NCI-H226 (cell line): ENCODE measurements around the gene LGALS3BP.

Source experiments
- DNase-seq: peaks from one replicate; pipeline ENCODE4 v3.0.0-alpha.2; 2015

LGALS3BP gene

GRCh38 chr17:79014158-79014758 lies 34.5 kb upstream of the LGALS3BP start:
- DNase-seq: no peak

- DNase-seq: no peak
Measured at GRCh38 chr17:79012563-79013134, 32.9 kb upstream of the LGALS3BP start.

- peak; percentile 57 for DNase-seq
Measured at GRCh38 chr17:79011451-79012147, 31.9 kb upstream of the LGALS3BP start.

GRCh38 chr17:79010304-79010646 lies 30.6 kb upstream of the LGALS3BP start:
- no peak for DNase-seq

GRCh38 chr17:79009397-79010303 lies 29.9 kb upstream of the LGALS3BP start, which contains the start of gene CANT1:
Gene CANT1, minus strand, starts transcription at chr17:79009764. Its CDS starts 12,142 bp downstream, at chr17:78997622.
- peak; percentile 74 for DNase-seq

- no peak for DNase-seq
Measured at GRCh38 chr17:79008666-79009387, 29.1 kb upstream of the LGALS3BP start.

GRCh38 chr17:79007504-79008381 lies 28.0 kb upstream of the LGALS3BP start:
- no peak for DNase-seq

GRCh38 chr17:79006794-79007503 lies 27.2 kb upstream of the LGALS3BP start:
- DNase-seq: no peak

- DNase-seq: no peak
Measured at GRCh38 chr17:79006046-79006445, 26.3 kb upstream of the LGALS3BP start.

GRCh38 chr17:79005063-79005861 lies 25.5 kb upstream of the LGALS3BP start:
- DNase-seq: no peak

- DNase-seq: no peak
Measured at GRCh38 chr17:79003661-79004411, 24.1 kb upstream of the LGALS3BP start.

- DNase-seq: no peak
Measured at GRCh38 chr17:79002796-79003593, 23.3 kb upstream of the LGALS3BP start.

- no peak for DNase-seq
Measured at GRCh38 chr17:79002291-79002690, 22.6 kb upstream of the LGALS3BP start.

GRCh38 chr17:79001190-79002020 lies 21.7 kb upstream of the LGALS3BP start:
- no peak for DNase-seq

GRCh38 chr17:79000396-79001189 lies 20.9 kb upstream of the LGALS3BP start:
- DNase-seq: no peak

GRCh38 chr17:78999947-79000395 lies 20.2 kb upstream of the LGALS3BP start:
- DNase-seq: no peak
